ENCODE results near the gene COL8A2.

The COL8A2 gene

DNA sequence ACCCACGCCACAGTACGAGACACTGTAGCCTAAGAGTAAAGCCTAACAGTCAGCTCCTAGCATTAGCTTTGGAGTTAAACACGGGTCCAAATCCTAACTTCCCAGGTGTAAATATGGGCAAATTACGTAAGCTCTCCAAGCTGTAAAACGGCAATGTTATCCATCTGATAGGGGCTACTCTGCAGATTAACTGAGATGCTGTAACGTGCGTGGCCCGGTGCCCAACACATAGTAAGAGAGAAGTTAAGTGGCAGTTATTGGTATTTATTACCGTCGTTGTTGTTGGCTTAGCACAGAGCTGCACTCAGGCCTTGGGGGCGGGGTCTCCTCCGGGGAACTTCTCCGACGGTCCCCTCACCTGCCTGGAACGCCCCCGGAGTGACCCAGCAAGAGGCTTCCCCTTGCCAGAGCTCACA lies 23.8 kb upstream of the COL8A2 start:
- no peaks in the 10 kb centered on the region for H3K36me3 ChIP-seq (ENCODE audit: insufficient read depth, low read depth, low read length)
- H3K4me3 ChIP-seq (ENCODE audit: low read length) = peak overlapping the region; percentile 96
- peak overlapping the region; percentile 94 for H3K9ac ChIP-seq (ENCODE audit: low read depth, low read length)
- H3K9me3 ChIP-seq (ENCODE audit: insufficient read depth, low read depth, low read length) = no peaks in the 10 kb centered on the region
- H3K27ac ChIP-seq (ENCODE audit: low read length) = peak overlapping the region; percentile 85
- H3K4me1 ChIP-seq (ENCODE audit: insufficient read depth, low read length) = peaks cover 14% of the 10 kb centered on the region
- peaks cover 23% of the 10 kb centered on the region for H3K27me3 ChIP-seq (ENCODE audit: insufficient read depth, low read length)

DNA sequence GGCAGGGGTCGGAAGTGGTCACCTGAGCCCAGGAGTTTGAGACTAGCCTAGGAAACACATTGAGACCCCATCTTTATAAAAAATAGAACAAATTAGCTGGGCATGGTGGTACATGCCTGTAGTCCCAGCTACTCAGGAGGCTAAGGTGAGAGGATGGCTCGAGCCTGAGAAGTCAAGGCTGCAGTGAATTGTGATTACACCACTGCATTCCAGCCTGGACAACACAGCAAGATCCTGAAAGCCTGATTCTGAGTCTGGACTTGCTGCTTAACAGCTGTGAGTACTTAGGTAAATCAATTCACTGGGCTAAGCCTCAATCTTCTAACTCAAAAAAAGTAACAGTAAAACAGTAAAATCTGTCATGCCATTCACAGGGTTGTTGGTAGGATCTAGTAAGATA lies 19.4 kb upstream of the COL8A2 start:
- H3K36me3 ChIP-seq (ENCODE audit: insufficient read depth, low read depth, low read length) = peaks cover 4% of the 10 kb centered on the region; the same call in 1 of the 2 replicates
- H3K4me3 ChIP-seq (ENCODE audit: low read length) = no peak overlapping the region
- no peaks in the 10 kb centered on the region for H3K9me3 ChIP-seq (ENCODE audit: insufficient read depth, low read depth, low read length)
- no peak overlapping the region for H3K27ac ChIP-seq (ENCODE audit: low read length)
- no peak overlapping the region for H3K9ac ChIP-seq (ENCODE audit: low read depth, low read length)
- H3K4me1 ChIP-seq (ENCODE audit: insufficient read depth, low read length) = no peaks in the 10 kb centered on the region
- H3K27me3 ChIP-seq (ENCODE audit: insufficient read depth, low read length) = no peaks in the 10 kb centered on the region

DNA sequence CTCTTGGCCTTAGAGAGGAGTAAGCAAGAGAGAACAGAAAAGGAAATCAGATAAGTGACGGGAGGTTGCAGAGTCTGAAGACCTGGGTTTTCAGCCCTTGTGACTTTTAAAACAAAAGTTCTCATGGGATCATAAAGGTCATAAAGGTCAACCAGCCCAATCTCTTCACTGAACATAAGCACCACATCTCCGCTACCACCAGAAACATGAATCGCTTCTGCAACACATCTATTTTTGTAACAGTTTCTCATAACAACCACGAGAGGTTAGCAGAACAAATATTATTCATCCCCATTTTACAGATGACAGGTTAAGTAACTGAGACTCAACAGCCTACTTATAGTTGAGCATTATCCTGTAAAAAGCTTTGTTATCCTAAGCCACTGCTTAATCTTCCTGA lies 18.4 kb upstream of the COL8A2 start:
- H3K9ac ChIP-seq (ENCODE audit: low read depth, low read length) = no peak overlapping the region
- H3K9me3 ChIP-seq (ENCODE audit: insufficient read depth, low read depth, low read length) = no peaks in the 10 kb centered on the region
- no peaks in the 10 kb centered on the region for H3K27me3 ChIP-seq (ENCODE audit: insufficient read depth, low read length)
- peaks cover 10% of the 10 kb centered on the region; the same call in 1 of the 2 replicates for H3K36me3 ChIP-seq (ENCODE audit: insufficient read depth, low read depth, low read length)
- H3K4me3 ChIP-seq (ENCODE audit: low read length) = no peak overlapping the region
- no peaks in the 10 kb centered on the region for H3K4me1 ChIP-seq (ENCODE audit: insufficient read depth, low read length)
- no peak overlapping the region for H3K27ac ChIP-seq (ENCODE audit: low read length)

DNA sequence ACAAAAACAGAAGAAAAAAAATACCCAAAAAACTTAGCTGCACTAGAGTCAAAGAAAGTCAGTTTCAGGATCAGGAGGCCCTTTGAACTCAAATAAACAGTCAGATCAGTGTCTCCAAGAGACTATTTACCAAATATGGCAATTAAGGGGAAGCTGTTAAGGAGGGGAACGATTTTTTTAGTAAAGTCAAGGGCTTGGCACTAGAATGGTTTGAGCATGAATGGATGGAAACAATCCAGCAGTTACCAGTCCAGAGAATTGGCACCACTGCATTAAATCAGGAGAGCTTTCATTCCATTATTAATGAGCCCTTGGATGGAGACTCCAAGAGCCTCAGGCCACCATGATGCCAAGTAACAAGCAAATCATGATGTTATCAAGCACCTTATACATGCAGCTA lies 17.1 kb upstream of the COL8A2 start:
- no peak overlapping the region for H3K4me3 ChIP-seq (ENCODE audit: low read length)

GRCh38 chr1:36139521-36139920 lies 14.5 kb upstream of the COL8A2 start:
- H3K27me3 ChIP-seq (ENCODE audit: insufficient read depth, low read length) = no peaks in the 10 kb centered on the region
- H3K9me3 ChIP-seq (ENCODE audit: insufficient read depth, low read depth, low read length) = no peaks in the 10 kb centered on the region
- H3K36me3 ChIP-seq (ENCODE audit: insufficient read depth, low read depth, low read length) = peaks cover 34% of the 10 kb centered on the region
- H3K4me1 ChIP-seq (ENCODE audit: insufficient read depth, low read length) = no peaks in the 10 kb centered on the region
- H3K4me3 ChIP-seq (ENCODE audit: low read length) = no peak overlapping the region
- H3K27ac ChIP-seq (ENCODE audit: low read length) = no peak overlapping the region
- H3K9ac ChIP-seq (ENCODE audit: low read depth, low read length) = no peak overlapping the region

More for the DNA sequence above, 17.1 kb upstream of the COL8A2 start:
- Histone ChIP-seq H3K27me3 (ENCODE audit: insufficient read depth, low read length) (no peaks in the 10 kb centered on the region), H3K36me3 (ENCODE audit: insufficient read depth, low read depth, low read length) (peaks cover 21% of the 10 kb centered on the region), H3K4me1 (ENCODE audit: insufficient read depth, low read length) (no peaks in the 10 kb centered on the region), H3K27ac (ENCODE audit: low read length) (no peak overlapping the region), H3K9me3 (ENCODE audit: insufficient read depth, low read depth, low read length) (no peaks in the 10 kb centered on the region), H3K9ac (ENCODE audit: low read depth, low read length) (no peak overlapping the region)

DNA sequence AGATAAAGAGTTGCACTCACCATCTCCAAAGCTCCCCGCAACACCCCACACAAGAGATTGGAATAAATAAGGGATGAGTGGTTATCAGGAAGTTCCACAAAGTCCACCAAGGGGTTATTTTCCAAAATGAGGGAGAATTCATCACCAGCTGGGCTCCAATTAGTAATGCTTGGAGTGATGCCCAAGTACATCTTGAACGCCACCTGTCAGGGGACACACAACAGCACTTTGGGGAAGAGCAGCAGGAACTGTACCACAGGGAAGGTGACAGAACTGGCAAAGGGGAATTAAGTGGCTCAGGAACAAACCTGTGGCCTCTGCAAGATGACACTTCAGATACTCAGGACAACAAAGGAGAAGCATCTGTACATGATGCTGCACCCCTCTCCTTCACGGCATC lies 12.8 kb upstream of the COL8A2 start:
- Histone ChIP-seq H3K27me3 (ENCODE audit: insufficient read depth, low read length) (no peaks in the 10 kb centered on the region), H3K9me3 (ENCODE audit: insufficient read depth, low read depth, low read length) (no peaks in the 10 kb centered on the region), H3K36me3 (ENCODE audit: insufficient read depth, low read depth, low read length) (peaks cover 34% of the 10 kb centered on the region), H3K27ac (ENCODE audit: low read length) (no peak overlapping the region), H3K9ac (ENCODE audit: low read depth, low read length) (no peak overlapping the region), H3K4me3 (ENCODE audit: low read length) (no peak overlapping the region), H3K4me1 (ENCODE audit: insufficient read depth, low read length) (no peaks in the 10 kb centered on the region)

DNA sequence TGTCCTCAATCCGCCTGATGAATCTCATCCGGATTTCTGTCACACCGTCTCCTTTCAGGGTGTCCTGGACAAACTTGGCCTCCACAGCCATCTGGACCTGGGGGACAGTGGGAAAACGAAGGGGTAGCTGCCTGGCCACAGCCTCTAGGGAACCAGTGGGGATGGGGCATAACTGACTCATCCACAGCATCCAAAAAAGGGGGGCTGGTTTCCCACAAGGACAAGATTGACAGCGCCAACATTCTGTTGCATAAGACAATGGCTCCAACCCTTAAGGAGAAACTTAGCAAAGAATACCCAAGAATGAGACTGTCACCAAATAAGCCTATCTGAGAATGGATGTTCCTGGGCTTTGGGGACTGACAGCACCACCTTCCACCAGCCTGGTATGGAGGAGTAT lies 12.2 kb upstream of the COL8A2 start:
- Histone ChIP-seq H3K27me3 (ENCODE audit: insufficient read depth, low read length) (no peaks in the 10 kb centered on the region), H3K36me3 (ENCODE audit: insufficient read depth, low read depth, low read length) (peaks cover 34% of the 10 kb centered on the region), H3K4me3 (ENCODE audit: low read length) (no peak overlapping the region), H3K9me3 (ENCODE audit: insufficient read depth, low read depth, low read length) (no peaks in the 10 kb centered on the region), H3K4me1 (ENCODE audit: insufficient read depth, low read length) (no peaks in the 10 kb centered on the region), H3K27ac (ENCODE audit: low read length) (no peak overlapping the region), H3K9ac (ENCODE audit: low read depth, low read length) (no peak overlapping the region)

GRCh38 chr1:36136535-36136934 lies 11.5 kb upstream of the COL8A2 start:
- peaks cover 34% of the 10 kb centered on the region for H3K36me3 ChIP-seq (ENCODE audit: insufficient read depth, low read depth, low read length)

DNA sequence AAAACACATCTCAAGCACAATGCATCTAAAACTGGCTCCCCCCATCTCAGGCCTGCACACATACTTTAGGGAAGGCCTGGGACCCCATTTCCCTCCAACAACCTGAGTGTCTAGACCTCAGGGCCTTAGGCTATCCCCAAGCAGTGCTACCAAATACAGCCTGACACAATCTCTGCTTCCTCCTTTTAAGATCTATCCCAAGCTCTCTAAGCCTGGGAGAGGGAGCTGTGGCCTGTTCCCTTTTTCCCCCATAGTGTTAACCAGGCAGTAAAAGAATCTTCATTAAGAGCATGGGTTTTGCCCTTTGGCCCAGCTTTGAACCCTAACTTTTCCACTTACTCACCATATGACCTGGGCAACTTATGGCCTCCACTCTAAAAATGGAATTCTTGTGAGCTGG lies 10.8 kb upstream of the COL8A2 start:
- Histone ChIP-seq H3K36me3 (ENCODE audit: insufficient read depth, low read depth, low read length) (peaks cover 34% of the 10 kb centered on the region), H3K4me3 (ENCODE audit: low read length) (no peak overlapping the region), H3K27me3 (ENCODE audit: insufficient read depth, low read length) (no peaks in the 10 kb centered on the region), H3K27ac (ENCODE audit: low read length) (no peak overlapping the region), H3K4me1 (ENCODE audit: insufficient read depth, low read length) (no peaks in the 10 kb centered on the region), H3K9me3 (ENCODE audit: insufficient read depth, low read depth, low read length) (no peaks in the 10 kb centered on the region), H3K9ac (ENCODE audit: low read depth, low read length) (no peak overlapping the region)

More at GRCh38 chr1:36136535-36136934, 11.5 kb upstream of the COL8A2 start:
- H3K4me3 ChIP-seq (ENCODE audit: low read length) = no peak overlapping the region
- no peaks in the 10 kb centered on the region for H3K4me1 ChIP-seq (ENCODE audit: insufficient read depth, low read length)
- H3K9ac ChIP-seq (ENCODE audit: low read depth, low read length) = no peak overlapping the region
- no peaks in the 10 kb centered on the region for H3K9me3 ChIP-seq (ENCODE audit: insufficient read depth, low read depth, low read length)
- H3K27ac ChIP-seq (ENCODE audit: low read length) = no peak overlapping the region
- H3K27me3 ChIP-seq (ENCODE audit: insufficient read depth, low read length) = no peaks in the 10 kb centered on the region

DNA sequence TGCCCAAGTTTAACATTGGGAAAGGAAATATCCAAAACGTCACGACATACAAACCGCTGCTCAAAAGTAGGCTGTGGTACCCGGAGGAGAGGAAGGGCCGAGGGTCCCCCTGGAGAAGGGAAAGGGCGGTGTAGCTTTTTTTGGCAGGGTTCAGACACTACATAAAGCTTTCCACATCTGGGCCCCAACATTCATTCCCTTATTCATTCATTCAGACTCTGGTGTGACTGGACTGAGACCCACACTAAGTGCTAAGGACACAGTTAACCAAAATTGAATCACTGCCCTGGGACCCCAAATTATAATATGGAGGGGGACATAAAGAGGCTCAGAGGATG lies 10.3 kb upstream of the COL8A2 start:
- no peaks in the 10 kb centered on the region for H3K27me3 ChIP-seq (ENCODE audit: insufficient read depth, low read length)
- no peak overlapping the region for H3K9ac ChIP-seq (ENCODE audit: low read depth, low read length)
- peaks cover 34% of the 10 kb centered on the region for H3K36me3 ChIP-seq (ENCODE audit: insufficient read depth, low read depth, low read length)
- no peak overlapping the region for H3K27ac ChIP-seq (ENCODE audit: low read length)
- no peaks in the 10 kb centered on the region for H3K9me3 ChIP-seq (ENCODE audit: insufficient read depth, low read depth, low read length)
- H3K4me1 ChIP-seq (ENCODE audit: insufficient read depth, low read length) = no peaks in the 10 kb centered on the region
- no peak overlapping the region for H3K4me3 ChIP-seq (ENCODE audit: low read length)

- Histone ChIP-seq H3K4me1 (ENCODE audit: insufficient read depth, low read length) (no peaks in the 10 kb centered on the region), H3K27ac (ENCODE audit: low read length) (no peak overlapping the region), H3K36me3 (ENCODE audit: insufficient read depth, low read depth, low read length) (peaks cover 32% of the 10 kb centered on the region), H3K4me3 (ENCODE audit: low read length) (no peak overlapping the region), H3K9ac (ENCODE audit: low read depth, low read length) (no peak overlapping the region), H3K27me3 (ENCODE audit: insufficient read depth, low read length) (no peaks in the 10 kb centered on the region), H3K9me3 (ENCODE audit: insufficient read depth, low read depth, low read length) (no peaks in the 10 kb centered on the region)
Observed at GRCh38 chr1:36134505-36135329, 9.7 kb upstream of the COL8A2 start.

GRCh38 chr1:36134031-36134430 lies 9.0 kb upstream of the COL8A2 start:
- Histone ChIP-seq H3K27me3 (ENCODE audit: insufficient read depth, low read length) (no peaks in the 10 kb centered on the region), H3K27ac (ENCODE audit: low read length) (no peak overlapping the region), H3K9me3 (ENCODE audit: insufficient read depth, low read depth, low read length) (no peaks in the 10 kb centered on the region), H3K36me3 (ENCODE audit: insufficient read depth, low read depth, low read length) (peaks cover 27% of the 10 kb centered on the region), H3K4me1 (ENCODE audit: insufficient read depth, low read length) (no peaks in the 10 kb centered on the region), H3K9ac (ENCODE audit: low read depth, low read length) (no peak overlapping the region), H3K4me3 (ENCODE audit: low read length) (no peak overlapping the region)

Data from iPS-20b (cell line).